ENCODE data around the gene PDZRN3. TPM values are rescaled to one million over a fixed set of nuclear protein-coding genes. Genes with fewer than 3 reads are reported as not detected.

PDZRN3 gene
- total and polyA plus RNA-seq, 2 donors (not counting 3 experiments of a cell fraction or from before 2014, with no cell fraction given) = not detected

GRCh38 chr3:73591286-73591800 lies 33.4 kb downstream of the PDZRN3 start:
- H2AFZ ChIP-seq (ENCODE audit: low read depth, low read length) = no peak overlapping the region
- no peaks in the 10 kb centered on the region for H3K9me3 ChIP-seq (replicated peaks; ENCODE audit: control insufficient read depth, insufficient read depth, low read length)
- H3K4me2 ChIP-seq (ENCODE audit: insufficient read depth, low read length) = no peak overlapping the region
- no peak for DNase-seq (ENCODE audit: low read depth, low spot score)
- H3K79me2 ChIP-seq (ENCODE audit: control insufficient read depth, insufficient read depth, low read length) = no peaks in the 10 kb centered on the region
- no TSS peak for BruUV-seq (replicated peaks)
- dilution Hi-C loops (cut with MboI; ENCODE audit: extremely low pct_ligation_motif_present, low sequenced_read_pairs) (no loop called here), intact Hi-C loops (cut with micrococcal nuclease) (no loop called here)
- FAIRE-seq = no peak
- no peaks in the 10 kb centered on the region for H3K27me3 ChIP-seq (ENCODE audit: control insufficient read depth in 2 of 2, insufficient read depth in 2 of 2, low read length in 2 of 2)
- no peaks in the 10 kb centered on the region for H3K9me1 ChIP-seq (replicated peaks; ENCODE audit: control insufficient read depth, extremely low read depth, insufficient read depth, low read length)
- H3K36me3 ChIP-seq (ENCODE audit: control insufficient read depth in 2 of 2, extremely low read depth in 1 of 2, insufficient read depth in 2 of 2, low read length in 2 of 2) = no peaks in the 10 kb centered on the region
- TF ChIP-seq MAX (IDR thresholded peaks at IDR 0.05; ENCODE audit: insufficient read depth, insufficient read length) (no peak), POLR2A (IDR thresholded peaks at IDR 0.05; ENCODE audit: low read depth, low read length) (no peak), JUN (IDR thresholded peaks at IDR 0.05; ENCODE audit: borderline replicate concordance, insufficient read depth, insufficient read length, low read depth) (no peak)
- TF ChIP-seq, protein P1, sequence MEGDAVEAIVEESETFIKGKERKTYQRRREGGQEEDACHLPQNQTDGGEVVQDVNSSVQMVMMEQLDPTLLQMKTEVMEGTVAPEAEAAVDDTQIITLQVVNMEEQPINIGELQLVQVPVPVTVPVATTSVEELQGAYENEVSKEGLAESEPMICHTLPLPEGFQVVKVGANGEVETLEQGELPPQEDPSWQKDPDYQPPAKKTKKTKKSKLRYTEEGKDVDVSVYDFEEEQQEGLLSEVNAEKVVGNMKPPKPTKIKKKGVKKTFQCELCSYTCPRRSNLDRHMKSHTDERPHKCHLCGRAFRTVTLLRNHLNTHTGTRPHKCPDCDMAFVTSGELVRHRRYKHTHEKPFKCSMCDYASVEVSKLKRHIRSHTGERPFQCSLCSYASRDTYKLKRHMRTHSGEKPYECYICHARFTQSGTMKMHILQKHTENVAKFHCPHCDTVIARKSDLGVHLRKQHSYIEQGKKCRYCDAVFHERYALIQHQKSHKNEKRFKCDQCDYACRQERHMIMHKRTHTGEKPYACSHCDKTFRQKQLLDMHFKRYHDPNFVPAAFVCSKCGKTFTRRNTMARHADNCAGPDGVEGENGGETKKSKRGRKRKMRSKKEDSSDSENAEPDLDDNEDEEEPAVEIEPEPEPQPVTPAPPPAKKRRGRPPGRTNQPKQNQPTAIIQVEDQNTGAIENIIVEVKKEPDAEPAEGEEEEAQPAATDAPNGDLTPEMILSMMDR (IDR thresholded peaks at IDR 0.05; ENCODE audit: extremely low read depth in 1 of 2, insufficient read depth in 1 of 2, low read depth in 1 of 2, low read length in 2 of 2) = no peak
- no peak overlapping the region for H3K27ac ChIP-seq (ENCODE audit: insufficient read depth, low read depth, low read length)
- no peak overlapping the region for H3K9ac ChIP-seq (replicated peaks; ENCODE audit: extremely low read depth, insufficient read depth, low read length)
- no peaks in the 10 kb centered on the region for H3K4me1 ChIP-seq (ENCODE audit: control insufficient read depth, extremely low read depth, insufficient read depth, low read length)
- no peaks in the 10 kb centered on the region for H4K20me1 ChIP-seq (replicated peaks; ENCODE audit: control insufficient read depth, extremely low read depth, insufficient read depth, low read length)
- H3K4me3 ChIP-seq (replicated peaks in 1 of 3; ENCODE audit: insufficient read depth in 1 of 3, low read depth in 1 of 3, low read length in 3 of 3) = no peak overlapping the region
- POLR2A ChIA-PET = no interaction called here
- CTCF ChIA-PET = no interaction called here

GRCh38 chr3:73586628-73587027 lies 38.1 kb downstream of the PDZRN3 start:
- intact Hi-C loops (cut with micrococcal nuclease) (no loop called here), dilution Hi-C loops (cut with MboI; ENCODE audit: extremely low pct_ligation_motif_present, low sequenced_read_pairs) (no loop called here)
- TF ChIP-seq FOS (IDR thresholded peaks at IDR 0.05; ENCODE audit: borderline replicate concordance, insufficient read depth, low read length) (no peak), MAX (IDR thresholded peaks at IDR 0.05; ENCODE audit: insufficient read depth, insufficient read length) (no peak)
- Histone ChIP-seq H3K27ac (ENCODE audit: insufficient read depth, low read depth, low read length) (no peak overlapping the region), H3K9me3 (replicated peaks; ENCODE audit: control insufficient read depth, insufficient read depth, low read length) (no peaks in the 10 kb centered on the region), H3K36me3 (ENCODE audit: control insufficient read depth in 2 of 2, extremely low read depth in 1 of 2, insufficient read depth in 2 of 2, low read length in 2 of 2) (no peaks in the 10 kb centered on the region), H4K20me1 (replicated peaks; ENCODE audit: control insufficient read depth, extremely low read depth, insufficient read depth, low read length) (no peaks in the 10 kb centered on the region), H3K27me3 (ENCODE audit: control insufficient read depth in 2 of 2, insufficient read depth in 2 of 2, low read length in 2 of 2) (no peaks in the 10 kb centered on the region), H3K4me3 (replicated peaks in 1 of 3; ENCODE audit: insufficient read depth in 1 of 3, low read depth in 1 of 3, low read length in 3 of 3) (no peak overlapping the region), H3K9ac (replicated peaks; ENCODE audit: extremely low read depth, insufficient read depth, low read length) (no peak overlapping the region), H3K9me1 (replicated peaks; ENCODE audit: control insufficient read depth, extremely low read depth, insufficient read depth, low read length) (no peaks in the 10 kb centered on the region), H3K4me2 (ENCODE audit: insufficient read depth, low read length) (no peak overlapping the region), H3K4me1 (ENCODE audit: control insufficient read depth, extremely low read depth, insufficient read depth, low read length) (no peaks in the 10 kb centered on the region), H3K79me2 (ENCODE audit: control insufficient read depth, insufficient read depth, low read length) (no peaks in the 10 kb centered on the region), H2AFZ (ENCODE audit: low read depth, low read length) (no peak overlapping the region)
- ChIA-PET CTCF (no interaction called here), POLR2A (no interaction called here)
- DNase-seq (ENCODE audit: low read depth, low spot score) (no peak), FAIRE-seq (no peak)
- no TSS peak for BruUV-seq (replicated peaks)
